ENCODE measurements around the gene CNTNAP2. TPM values are rescaled to one million over a fixed set of nuclear protein-coding genes. Genes with fewer than 3 reads are reported as not detected.
A peak's percentile ranks its signal among the peaks of the same experiment; 100 is the strongest.

CNTNAP2 gene
- total and polyA plus RNA-seq, 9 of the 15 experiments (the other 6 are each of a cell fraction or from before 2014, with no cell fraction given): 0.04 to 0.62 (median 0.09) TPM; not detected in 4

- Histone ChIP-seq H3K79me2 (ENCODE audit: control insufficient read depth, insufficient read depth, low read length) (no peaks in the 10 kb centered on the region), H3K9me3 (replicated peaks; ENCODE audit: control insufficient read depth, insufficient read depth, low read depth, low read length) (peaks cover 3% of the 10 kb centered on the region), H3K36me3 (ENCODE audit: control insufficient read depth, insufficient read depth, low read length) (no peaks in the 10 kb centered on the region), H3K4me3 (no peak overlapping the region), H3K4me2 (ENCODE audit: insufficient read depth, low read length) (no peak overlapping the region), H3K27ac (ENCODE audit: extremely low read depth, low read depth, low read length) (no peak overlapping the region), H3K9ac (ENCODE audit: insufficient read depth in 1 of 2, low read depth in 2 of 2, low read length in 2 of 2) (no peak overlapping the region), H3K9me1 (ENCODE audit: control insufficient read depth, insufficient read depth, low read length) (no peaks in the 10 kb centered on the region), H3K4me1 (replicated peaks in 1 of 2; ENCODE audit: control insufficient read depth in 2 of 2, insufficient read depth in 2 of 2, low read length in 2 of 2) (peaks cover 0 to 8% of the 10 kb centered on the region in 2 experiments; a peak in 1 of 5 replicates), H4K20me1 (replicated peaks; ENCODE audit: control insufficient read depth, insufficient read depth, low read length) (no peaks in the 10 kb centered on the region), H3K27me3 (ENCODE audit: control insufficient read depth in 2 of 2, insufficient read depth in 2 of 2, low read length in 2 of 2) (peaks cover 13 to 28% of the 10 kb centered on the region in 2 experiments; a peak in 4 of 5 replicates), H2AFZ (ENCODE audit: low read depth, low read length) (no peak overlapping the region)
- in situ Hi-C loops (cut with MboI) (no loop called here), intact Hi-C loops (cut with micrococcal nuclease) (no loop called here)
- no TSS peak for BruUV-seq (replicated peaks)
- FAIRE-seq: no peak
- ATAC-seq: no peak
- WGBS (ENCODE audit: insufficient coverage, low coverage, missing lambda C conversion rate): 4% methylated on average over 40 of the region's 42 CpGs
- CTCF ChIA-PET (ENCODE audit: low intra/inter-chr PET ratio): no interaction called here
- POLR2A ChIA-PET: interaction anchor here (0.6 kb wide), 1 partner anchor 264 kb away, joined by 3 read pairs; no protein-coding TSS in a partner anchor
- no peak for DNase-seq (ENCODE audit: extremely low read depth in 1 of 4, low spot score in 3 of 4)
- TF ChIP-seq CREB3 (tag; conservative IDR thresholded peaks at IDR 0.05; ENCODE audit: low read depth) (no peak), ZNF408 (CRISPR knock-in tag; IDR thresholded peaks at IDR 0.05; ENCODE audit: low read depth) (no peak), CAMTA2 (CRISPR knock-in tag; conservative IDR thresholded peaks at IDR 0.05) (no peak), HDGF (IDR thresholded peaks at IDR 0.05) (no peak), HLTF (IDR thresholded peaks at IDR 0.05) (peak; percentile 31; the same call in 1 of the 2 replicates), ARID4B (CRISPR knock-in tag; IDR thresholded peaks at IDR 0.05) (no peak), HNRNPLL (IDR thresholded peaks at IDR 0.05; ENCODE audit: low read depth, low read length, poor library complexity, severe bottlenecking) (no peak), BRCA1 (IDR thresholded peaks at IDR 0.05) (no peak), BRCA1 (CRISPR knock-in tag; IDR thresholded peaks at IDR 0.05) (peak; percentile 28; the same call in 1 of the 2 replicates), MIER1 (IDR thresholded peaks at IDR 0.05; ENCODE audit: low read depth) (no peak), PHF20 (IDR thresholded peaks at IDR 0.05; ENCODE audit: partially characterized antibody) (no peak), POLR3A (IDR thresholded peaks at IDR 0.05; ENCODE audit: borderline replicate concordance, extremely low read depth, insufficient read depth, insufficient read length) (no peak), FOXA1 (IDR thresholded peaks at IDR 0.05; ENCODE audit: borderline replicate concordance) (no peak)
- TF ChIP-seq, protein P1, sequence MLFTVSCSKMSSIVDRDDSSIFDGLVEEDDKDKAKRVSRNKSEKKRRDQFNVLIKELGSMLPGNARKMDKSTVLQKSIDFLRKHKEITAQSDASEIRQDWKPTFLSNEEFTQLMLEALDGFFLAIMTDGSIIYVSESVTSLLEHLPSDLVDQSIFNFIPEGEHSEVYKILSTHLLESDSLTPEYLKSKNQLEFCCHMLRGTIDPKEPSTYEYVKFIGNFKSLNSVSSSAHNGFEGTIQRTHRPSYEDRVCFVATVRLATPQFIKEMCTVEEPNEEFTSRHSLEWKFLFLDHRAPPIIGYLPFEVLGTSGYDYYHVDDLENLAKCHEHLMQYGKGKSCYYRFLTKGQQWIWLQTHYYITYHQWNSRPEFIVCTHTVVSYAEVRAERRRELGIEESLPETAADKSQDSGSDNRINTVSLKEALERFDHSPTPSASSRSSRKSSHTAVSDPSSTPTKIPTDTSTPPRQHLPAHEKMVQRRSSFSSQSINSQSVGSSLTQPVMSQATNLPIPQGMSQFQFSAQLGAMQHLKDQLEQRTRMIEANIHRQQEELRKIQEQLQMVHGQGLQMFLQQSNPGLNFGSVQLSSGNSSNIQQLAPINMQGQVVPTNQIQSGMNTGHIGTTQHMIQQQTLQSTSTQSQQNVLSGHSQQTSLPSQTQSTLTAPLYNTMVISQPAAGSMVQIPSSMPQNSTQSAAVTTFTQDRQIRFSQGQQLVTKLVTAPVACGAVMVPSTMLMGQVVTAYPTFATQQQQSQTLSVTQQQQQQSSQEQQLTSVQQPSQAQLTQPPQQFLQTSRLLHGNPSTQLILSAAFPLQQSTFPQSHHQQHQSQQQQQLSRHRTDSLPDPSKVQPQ (CRISPR knock-in tag; IDR thresholded peaks at IDR 0.05; ENCODE audit: borderline replicate concordance): no peak
Measured at GRCh38 chr7:148445260-148446044, 2328.9 kb downstream of the CNTNAP2 start.
